ENCODE data around the gene DDIT3.

The DDIT3 gene

GRCh38 chr12:57547288-57548012 lies 27.1 kb upstream of the DDIT3 start:
- no peak for DNase-seq (ENCODE audit: low read depth)
- peak overlapping the region; percentile 73 for H3K4me3 ChIP-seq (ENCODE audit: control insufficient read depth, low read depth, low read length)
- TF ChIP-seq, protein P1, sequence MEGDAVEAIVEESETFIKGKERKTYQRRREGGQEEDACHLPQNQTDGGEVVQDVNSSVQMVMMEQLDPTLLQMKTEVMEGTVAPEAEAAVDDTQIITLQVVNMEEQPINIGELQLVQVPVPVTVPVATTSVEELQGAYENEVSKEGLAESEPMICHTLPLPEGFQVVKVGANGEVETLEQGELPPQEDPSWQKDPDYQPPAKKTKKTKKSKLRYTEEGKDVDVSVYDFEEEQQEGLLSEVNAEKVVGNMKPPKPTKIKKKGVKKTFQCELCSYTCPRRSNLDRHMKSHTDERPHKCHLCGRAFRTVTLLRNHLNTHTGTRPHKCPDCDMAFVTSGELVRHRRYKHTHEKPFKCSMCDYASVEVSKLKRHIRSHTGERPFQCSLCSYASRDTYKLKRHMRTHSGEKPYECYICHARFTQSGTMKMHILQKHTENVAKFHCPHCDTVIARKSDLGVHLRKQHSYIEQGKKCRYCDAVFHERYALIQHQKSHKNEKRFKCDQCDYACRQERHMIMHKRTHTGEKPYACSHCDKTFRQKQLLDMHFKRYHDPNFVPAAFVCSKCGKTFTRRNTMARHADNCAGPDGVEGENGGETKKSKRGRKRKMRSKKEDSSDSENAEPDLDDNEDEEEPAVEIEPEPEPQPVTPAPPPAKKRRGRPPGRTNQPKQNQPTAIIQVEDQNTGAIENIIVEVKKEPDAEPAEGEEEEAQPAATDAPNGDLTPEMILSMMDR (conservative IDR thresholded peaks at IDR 0.05; ENCODE audit: control insufficient read depth, insufficient read depth, low read depth, low read length) = no peak

DNA sequence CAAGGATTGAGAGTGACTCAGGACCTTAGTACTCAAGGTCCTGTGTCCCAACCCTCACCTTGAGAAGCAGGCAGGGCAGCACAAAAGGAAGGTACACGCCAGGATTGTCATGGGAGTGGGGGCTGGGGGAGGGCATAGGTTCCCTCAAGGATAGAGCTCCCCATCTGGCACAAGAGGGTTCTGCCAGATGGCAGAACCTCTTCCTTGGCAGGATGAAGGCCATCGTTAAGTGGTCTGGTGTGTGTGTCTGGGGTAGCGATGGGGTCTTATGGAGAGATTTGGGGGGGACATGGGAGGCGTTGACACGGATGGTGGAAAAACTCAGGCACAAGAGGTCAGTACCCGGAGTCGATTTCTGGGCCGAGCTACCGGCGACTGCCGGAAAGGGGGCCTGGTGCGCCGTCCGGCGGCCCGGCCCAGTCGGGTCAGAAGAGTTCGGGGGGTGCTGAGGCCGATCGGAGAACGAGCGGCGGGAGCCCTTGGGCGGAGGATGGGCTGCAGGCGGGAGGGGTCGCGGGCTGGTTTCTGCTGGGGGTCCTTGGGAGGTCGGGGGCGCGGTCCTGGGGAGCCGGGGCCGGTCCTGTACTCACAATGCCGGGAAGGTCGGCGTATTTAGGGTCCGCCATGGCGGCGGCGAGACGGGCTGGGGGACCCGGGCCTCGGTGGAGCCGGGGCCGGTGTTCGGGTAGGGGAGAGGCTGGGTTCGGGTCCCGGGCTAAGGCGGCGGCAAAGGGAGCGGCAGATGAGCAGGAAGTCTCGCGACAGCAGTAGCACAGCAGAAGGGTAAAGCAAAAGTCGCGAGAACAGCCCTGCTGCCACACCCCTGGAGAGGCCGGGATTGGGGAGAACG lies 26.3 kb upstream of the DDIT3 start, which contains the start of gene DCTN2:
Gene DCTN2 (minus strand): TSS at position 755 of the 850 bp plus-strand sequence. CDS start 129 bp downstream, at position 626.
- peak within 1 kb of the TSS; percentile 73 for H3K4me3 ChIP-seq (ENCODE audit: control insufficient read depth, low read depth, low read length)
- peak; percentile 96 for DNase-seq (ENCODE audit: low read depth)
- TF ChIP-seq, protein P1 (conservative IDR thresholded peaks at IDR 0.05; ENCODE audit: control insufficient read depth, insufficient read depth, low read depth, low read length) = no peak

GRCh38 chr12:57545809-57546437 lies 25.6 kb upstream of the DDIT3 start:
- TF ChIP-seq, protein P1 (conservative IDR thresholded peaks at IDR 0.05; ENCODE audit: control insufficient read depth, insufficient read depth, low read depth, low read length) = no peak
- DNase-seq (ENCODE audit: low read depth) = no peak
- peak overlapping the region; percentile 73 for H3K4me3 ChIP-seq (ENCODE audit: control insufficient read depth, low read depth, low read length)

DNA sequence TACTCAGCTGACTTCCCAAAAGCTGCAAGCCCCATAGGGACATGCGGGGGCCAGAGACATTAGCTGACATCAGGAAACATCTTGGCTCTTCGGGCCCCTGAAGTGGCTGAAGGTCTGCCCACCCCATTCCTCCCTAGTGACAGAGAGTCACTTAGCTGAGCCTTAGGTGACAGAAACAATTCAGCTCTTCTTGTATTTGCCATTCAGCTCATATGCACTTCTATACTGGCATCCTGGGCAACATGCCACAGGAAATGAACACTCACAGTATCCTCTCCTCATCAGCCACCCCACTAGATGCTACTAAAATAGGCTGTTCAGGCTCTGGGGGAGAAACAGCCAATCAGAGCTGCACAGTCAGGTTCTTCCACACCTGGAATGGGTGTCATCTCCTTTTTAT lies 23.3 kb upstream of the DDIT3 start:
- DNase-seq (ENCODE audit: low read depth) = no peak
- H3K4me3 ChIP-seq (ENCODE audit: control insufficient read depth, low read depth, low read length) = no peak overlapping the region
- TF ChIP-seq, protein P1 (conservative IDR thresholded peaks at IDR 0.05; ENCODE audit: control insufficient read depth, insufficient read depth, low read depth, low read length) = no peak

GRCh38 chr12:57541717-57542116 lies 21.4 kb upstream of the DDIT3 start:
- H3K4me3 ChIP-seq (ENCODE audit: control insufficient read depth, low read depth, low read length) = no peak overlapping the region
- TF ChIP-seq, protein P1 (conservative IDR thresholded peaks at IDR 0.05; ENCODE audit: control insufficient read depth, insufficient read depth, low read depth, low read length) = no peak
- no peak for DNase-seq (ENCODE audit: low read depth)

DNA sequence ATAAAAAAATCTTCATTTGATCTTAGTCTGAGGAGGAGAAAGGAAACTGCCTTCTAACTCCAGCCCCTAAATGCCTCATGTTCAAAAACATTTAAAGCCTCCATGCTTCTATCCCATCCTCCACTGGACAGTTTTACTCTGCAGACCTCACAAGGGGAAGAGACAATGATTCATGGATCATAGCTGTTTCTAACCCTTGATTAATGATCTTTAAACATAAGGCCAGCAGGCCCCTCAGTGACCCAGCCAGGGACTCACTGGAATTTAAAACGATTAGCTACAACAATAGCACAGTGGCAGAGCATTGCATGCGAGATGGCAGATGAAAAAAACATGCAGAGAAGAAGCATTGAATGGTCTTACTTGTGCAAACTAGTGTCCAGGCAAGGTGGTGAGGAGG lies 20.7 kb upstream of the DDIT3 start:
- no peak for DNase-seq (ENCODE audit: low read depth)
- TF ChIP-seq, protein P1 (conservative IDR thresholded peaks at IDR 0.05; ENCODE audit: control insufficient read depth, insufficient read depth, low read depth, low read length) = no peak
- H3K4me3 ChIP-seq (ENCODE audit: control insufficient read depth, low read depth, low read length) = no peak overlapping the region
